Measurements from ENCODE around the gene PACSIN2.

The PACSIN2 gene

GRCh38 chr22:42945027-42945426 lies 69.9 kb downstream of the PACSIN2 start:
- POLR2A ChIA-PET = no interaction called here
- no peak overlapping the region for H3K4me3 ChIP-seq (ENCODE audit: low read depth, low read length)
- DNase-seq (ENCODE audit: low read depth, low spot score) = no peak
- TF ChIP-seq CTCF (IDR thresholded peaks at IDR 0.05; ENCODE audit: insufficient read depth, low read length, missing control alignments) = no peak
- CTCF ChIA-PET = no interaction called here

DNA sequence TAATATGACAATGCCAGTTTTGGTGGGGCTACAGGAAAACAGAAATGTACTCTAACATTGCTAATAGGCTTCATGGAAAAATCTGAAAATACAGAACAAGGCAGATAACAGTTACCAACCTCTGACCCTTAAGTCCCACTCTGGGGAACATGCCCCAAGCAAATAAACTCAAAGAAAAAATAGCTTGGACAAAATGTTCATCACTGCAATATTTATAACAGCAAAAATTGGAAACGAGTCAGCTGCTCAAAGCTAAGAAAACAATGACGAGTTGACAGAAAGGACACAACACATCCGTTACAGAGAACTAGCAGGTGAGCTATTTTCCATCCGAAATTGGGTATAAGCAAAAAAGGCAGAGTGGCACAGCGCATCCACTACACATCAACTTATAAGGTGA lies 70.5 kb downstream of the PACSIN2 start:
- no peak for TF ChIP-seq CTCF (IDR thresholded peaks at IDR 0.05; ENCODE audit: insufficient read depth, low read length, missing control alignments)
- POLR2A ChIA-PET = no interaction called here
- DNase-seq (ENCODE audit: low read depth, low spot score) = no peak
- CTCF ChIA-PET = interaction anchor here (1.0 to 1.4 kb wide), 2 partner anchors 9 to 10 kb away, joined by 3 to 6 read pairs; no protein-coding TSS in a partner anchor
- no peak overlapping the region for H3K4me3 ChIP-seq (ENCODE audit: low read depth, low read length)

DNA sequence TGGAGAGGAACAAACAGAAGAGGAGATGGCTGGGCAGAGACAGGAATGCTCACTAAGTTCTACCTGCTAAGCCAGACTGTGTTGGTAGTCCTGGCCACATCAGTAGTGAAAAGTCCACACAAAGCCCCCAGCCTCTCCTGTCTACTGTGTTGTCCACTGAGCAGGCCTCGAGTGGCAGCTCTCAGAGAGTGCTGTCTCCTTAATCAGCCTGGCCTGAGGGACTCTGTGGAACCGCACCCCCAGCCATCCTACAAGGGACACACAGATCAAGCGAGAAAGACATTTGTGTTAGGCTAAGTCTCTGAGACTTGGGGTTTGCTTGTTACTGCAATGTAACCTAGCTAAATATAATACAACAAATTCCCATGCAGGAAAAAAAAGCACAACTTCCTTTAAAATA lies 71.0 kb downstream of the PACSIN2 start:
- no peak overlapping the region for H3K4me3 ChIP-seq (ENCODE audit: low read depth, low read length)
- DNase-seq (ENCODE audit: low read depth, low spot score) = no peak
- CTCF ChIA-PET = interaction anchor here (1.0 to 1.4 kb wide), 3 partner anchors 10 to 19 kb away, joined by 3 to 6 read pairs (median 3); no protein-coding TSS in a partner anchor
- TF ChIP-seq CTCF (IDR thresholded peaks at IDR 0.05; ENCODE audit: insufficient read depth, low read length, missing control alignments) = no peak
- POLR2A ChIA-PET = no interaction called here

GRCh38 chr22:42942351-42942750 lies 72.6 kb downstream of the PACSIN2 start:
- no peak for DNase-seq (ENCODE audit: low read depth, low spot score)
- TF ChIP-seq CTCF (IDR thresholded peaks at IDR 0.05; ENCODE audit: insufficient read depth, low read length, missing control alignments) = no peak
- no peak overlapping the region for H3K4me3 ChIP-seq (ENCODE audit: low read depth, low read length)
- ChIA-PET CTCF (no interaction called here), POLR2A (no interaction called here)

DNA sequence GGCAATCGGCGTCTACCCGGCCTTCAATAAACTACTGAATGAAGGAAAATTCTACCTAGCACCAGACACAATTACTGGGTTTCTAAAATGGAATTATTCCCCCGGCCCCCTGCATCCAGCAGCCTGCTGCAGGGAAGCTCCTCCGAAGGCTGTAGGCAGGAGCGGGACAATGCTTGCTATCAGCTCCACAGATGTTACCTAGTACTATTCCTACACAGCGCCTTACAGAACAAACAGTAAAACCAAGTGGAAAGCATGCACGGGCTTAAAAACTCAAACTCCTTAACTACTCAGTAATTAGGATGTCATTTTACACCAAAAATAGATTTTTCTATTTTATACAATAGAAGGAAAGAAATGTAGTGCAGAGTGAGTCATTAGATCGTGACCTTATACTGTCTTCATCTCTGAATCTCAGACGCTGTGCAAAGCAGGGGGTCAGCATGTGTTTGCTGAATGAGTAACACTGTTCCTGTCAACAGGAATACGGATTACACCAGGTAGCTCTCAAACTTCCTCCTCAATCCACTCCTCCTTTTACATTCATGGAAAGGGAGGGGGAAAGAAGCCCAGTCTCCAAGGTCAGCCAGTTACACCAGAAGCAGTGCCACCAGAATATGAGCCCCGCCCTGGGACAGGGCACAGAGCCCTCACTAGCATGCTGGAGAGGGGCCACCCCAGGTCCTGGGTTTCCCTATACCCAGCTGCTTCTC lies 74.9 kb downstream of the PACSIN2 start:
- TF ChIP-seq CTCF (IDR thresholded peaks at IDR 0.05; ENCODE audit: insufficient read depth, low read length, missing control alignments) = no peak
- CTCF ChIA-PET = interaction anchor here (0.7 kb wide), 1 partner anchor 93 kb away, joined by 3 read pairs; no protein-coding TSS in a partner anchor
- POLR2A ChIA-PET = interaction anchor here (1.0 kb wide), 1 partner anchor 18 kb away, joined by 3 read pairs; no protein-coding TSS in a partner anchor
- no peak overlapping the region for H3K4me3 ChIP-seq (ENCODE audit: low read depth, low read length)
- peak; percentile 45 for DNase-seq (ENCODE audit: low read depth, low spot score)

GRCh38 chr22:42939451-42939881 lies 75.5 kb downstream of the PACSIN2 start:
- H3K4me3 ChIP-seq (ENCODE audit: low read depth, low read length) = no peak overlapping the region
- DNase-seq (ENCODE audit: low read depth, low spot score) = no peak
- POLR2A ChIA-PET = interaction anchor here (1.0 kb wide), 1 partner anchor 17 kb away, joined by 3 read pairs; no protein-coding TSS in a partner anchor
- CTCF ChIA-PET = interaction anchor here (1.5 kb wide), 1 partner anchor 21 kb away, joined by 3 read pairs; no protein-coding TSS in a partner anchor
- no peak for TF ChIP-seq CTCF (IDR thresholded peaks at IDR 0.05; ENCODE audit: insufficient read depth, low read length, missing control alignments)
